Uterus (tissue), 4 donors: ENCODE measurements around the gene CHIC2. TPM values are rescaled to one million over a fixed set of nuclear protein-coding genes. Genes with fewer than 3 reads are reported as not detected.
"Not testable (repeated sequence)": the region's sequence is repeated elsewhere in the genome, so short reads cannot be mapped to it uniquely, and the experiment has no call there.

Experiments used
- DNase-seq, 2 donors: peaks; one replicate each; pipeline ENCODE4 v3.0.0-alpha.2; 2019 to 2020
- H3K27ac ChIP-seq, 2 donors: fragments of 200-600 bp; sonication (generic); 1 replicate in 1 of 2; 2 replicates in 1 of 2; pipeline ENCODE4 v1.5.1; 2016 to 2018
- H3K27me3 ChIP-seq, 2 donors: fragments of 200-600 bp; sonication (generic); one replicate each; pipeline ENCODE4 v1.5.1; 2018 to 2019; ENCODE audit warnings: control low read depth in 1 of 2
- H3K36me3 ChIP-seq, 2 donors: fragments of 200-600 bp; sonication (generic); one replicate each; pipeline ENCODE4 v1.5.1; 2019; ENCODE audit warnings: control low read depth in 1 of 2
- H3K4me1 ChIP-seq, 2 donors: fragments of 200-600 bp; sonication (generic); one replicate each; pipeline ENCODE4 v1.5.1; 2018 to 2019; ENCODE audit warnings: control low read depth in 1 of 2
- H3K4me3 ChIP-seq, 2 donors: fragments of 200-600 bp; sonication (generic); 1 replicate in 1 of 2; 2 replicates in 1 of 2; pipeline ENCODE4 v1.5.1; 2018 to 2019; ENCODE audit warnings: mild to moderate bottlenecking in 1 of 2
- H3K9me3 ChIP-seq, 2 donors: fragments of 200-600 bp; sonication (generic); one replicate each; pipeline ENCODE4 v1.5.1; 2019; ENCODE audit warnings: control low read depth in 1 of 2
- POLR2A ChIP-seq, 2 donors: fragments of 450-650 bp; IDR thresholded peaks; one replicate each; pipeline ENCODE4 v1.6.1; 2016; ENCODE audit warnings: antibody characterized with exemption in 2 of 2, mild to moderate bottlenecking in 1 of 2, moderate library complexity in 1 of 2
- intact Hi-C: fragments of 100-400 bp; cut with DNase I; formaldehyde crosslinking; loops from one replicate; pipeline ENCODE4 v1.15.1; 2023; ENCODE audit warnings: low total_unique reads
- total RNA-seq, 4 donors: library from RNA; depleted of rRNA in 3 of 4; stranded (reverse); fragments of >200 nt in 3 of 4; gene quantifications; one replicate each; pipeline versions ENCODE4 v1.1.0 to v1.2.4, GENCODE V29; 2014 to 2023
- TF ChIP-seq, protein P1 (sequence below), 4 experiments: fragments of 200-600 bp in 2 of 4; fragments of 450-650 bp in 2 of 4; sonication (generic) in 2 of 4; IDR thresholded peaks; one replicate each; pipeline ENCODE4 v1.5.1; 2016 to 2019; ENCODE audit warnings: antibody characterized with exemption in 4 of 4, mild to moderate bottlenecking in 2 of 4, moderate library complexity in 1 of 4
- donor health status: DM: yes; HTN: yes; CAD: no.

CHIC2 gene
- total RNA-seq, 4 donors from 2014 or later = 26.0 to 80.2 (median 52.8) TPM

DNA sequence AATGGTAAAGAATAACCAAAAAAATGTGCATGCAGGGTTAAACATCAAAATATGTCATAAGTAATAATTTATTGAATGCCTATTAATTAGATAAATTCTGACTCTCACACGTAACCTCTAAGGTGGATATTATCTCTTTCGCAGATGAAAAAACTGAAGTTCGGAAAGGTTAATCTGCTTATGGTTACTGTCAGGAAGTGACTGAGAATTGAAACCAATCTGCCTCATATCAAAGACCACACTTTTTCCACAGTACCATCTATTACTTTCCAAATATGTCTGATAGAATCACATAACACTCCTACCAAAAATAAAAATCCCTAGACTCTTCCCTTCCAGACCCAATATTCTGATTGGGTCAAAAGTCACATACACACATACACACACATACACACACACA is 6.2 kb downstream of the CHIC2 start:
- DNase-seq = no peak
- Histone ChIP-seq H3K9me3 (no peaks in the 10 kb centered on the region), H3K36me3 (no peaks in the 10 kb centered on the region), H3K4me1 (peaks cover 0 to 3% of the 10 kb centered on the region in 2 donors), H3K27me3 (no peaks in the 10 kb centered on the region), H3K27ac (no peak overlapping the region), H3K4me3 (no peak overlapping the region)
- TF ChIP-seq POLR2A (IDR thresholded peaks at IDR 0.05) = no peak
- TF ChIP-seq, protein P1, sequence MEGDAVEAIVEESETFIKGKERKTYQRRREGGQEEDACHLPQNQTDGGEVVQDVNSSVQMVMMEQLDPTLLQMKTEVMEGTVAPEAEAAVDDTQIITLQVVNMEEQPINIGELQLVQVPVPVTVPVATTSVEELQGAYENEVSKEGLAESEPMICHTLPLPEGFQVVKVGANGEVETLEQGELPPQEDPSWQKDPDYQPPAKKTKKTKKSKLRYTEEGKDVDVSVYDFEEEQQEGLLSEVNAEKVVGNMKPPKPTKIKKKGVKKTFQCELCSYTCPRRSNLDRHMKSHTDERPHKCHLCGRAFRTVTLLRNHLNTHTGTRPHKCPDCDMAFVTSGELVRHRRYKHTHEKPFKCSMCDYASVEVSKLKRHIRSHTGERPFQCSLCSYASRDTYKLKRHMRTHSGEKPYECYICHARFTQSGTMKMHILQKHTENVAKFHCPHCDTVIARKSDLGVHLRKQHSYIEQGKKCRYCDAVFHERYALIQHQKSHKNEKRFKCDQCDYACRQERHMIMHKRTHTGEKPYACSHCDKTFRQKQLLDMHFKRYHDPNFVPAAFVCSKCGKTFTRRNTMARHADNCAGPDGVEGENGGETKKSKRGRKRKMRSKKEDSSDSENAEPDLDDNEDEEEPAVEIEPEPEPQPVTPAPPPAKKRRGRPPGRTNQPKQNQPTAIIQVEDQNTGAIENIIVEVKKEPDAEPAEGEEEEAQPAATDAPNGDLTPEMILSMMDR (IDR thresholded peaks at IDR 0.05) = no peak
- intact Hi-C loops = no loop called here

DNA sequence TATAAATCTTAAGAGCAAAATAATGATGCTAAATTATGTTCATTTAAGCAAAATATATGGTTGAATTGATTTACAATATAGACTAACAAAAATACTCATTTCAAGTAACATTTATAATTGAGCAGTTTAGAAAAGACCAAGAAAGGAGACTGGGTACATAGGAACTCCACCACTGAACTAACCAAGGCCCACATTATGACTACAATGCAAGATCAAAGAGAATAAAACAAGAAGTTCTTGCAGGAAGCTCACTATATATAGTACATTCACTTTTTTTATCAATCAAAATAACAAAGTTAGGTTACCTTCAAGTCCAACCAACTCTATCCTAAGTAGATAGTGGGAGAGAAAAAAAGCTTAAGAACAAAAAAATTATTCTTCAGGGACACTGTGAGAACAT is 8.0 kb downstream of the CHIC2 start:
- intact Hi-C loops = no loop called here
- Histone ChIP-seq H3K36me3 (no peaks in the 10 kb centered on the region), H3K4me1 (peaks cover 0 to 1% of the 10 kb centered on the region in 2 donors)

DNA sequence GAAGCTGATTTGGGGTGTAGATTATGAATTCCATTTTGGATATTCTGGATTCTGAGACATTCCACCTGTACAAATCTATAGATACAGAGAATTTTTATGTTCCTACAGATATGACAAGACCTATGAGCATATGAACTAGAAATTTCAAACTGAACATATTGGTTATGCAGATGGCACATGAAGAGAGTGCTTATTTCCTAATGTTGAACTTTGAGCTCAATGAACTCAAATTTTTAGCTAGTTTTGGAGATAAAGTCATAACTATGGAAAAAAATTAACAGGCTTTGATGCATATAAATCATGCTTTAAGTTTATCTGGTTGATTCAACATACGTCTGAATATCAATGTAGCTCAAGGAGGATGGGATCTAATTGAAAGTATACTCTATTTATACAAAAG is 8.9 kb downstream of the CHIC2 start:
- intact Hi-C loops = no loop called here
- TF ChIP-seq POLR2A (IDR thresholded peaks at IDR 0.05) = no peak
- TF ChIP-seq, protein P1 (IDR thresholded peaks at IDR 0.05) = no peak
- no peak overlapping the region for H3K27ac ChIP-seq
- H3K9me3 ChIP-seq = no peaks in the 10 kb centered on the region
- DNase-seq = no peak
- no peaks in the 10 kb centered on the region for H3K27me3 ChIP-seq
- H3K4me3 ChIP-seq = no peak overlapping the region
- no peaks in the 10 kb centered on the region for H3K36me3 ChIP-seq
- H3K4me1 ChIP-seq = peaks cover 0 to 8% of the 10 kb centered on the region in 2 donors

More for the DNA sequence above, 8.0 kb downstream of the CHIC2 start:
- no peaks in the 10 kb centered on the region for H3K27me3 ChIP-seq
- TF ChIP-seq, protein P1 (IDR thresholded peaks at IDR 0.05) = no peak
- no peak for TF ChIP-seq POLR2A (IDR thresholded peaks at IDR 0.05)
- no peak for DNase-seq
- no peak overlapping the region for H3K4me3 ChIP-seq
- no peaks in the 10 kb centered on the region for H3K9me3 ChIP-seq
- no peak overlapping the region for H3K27ac ChIP-seq

DNA sequence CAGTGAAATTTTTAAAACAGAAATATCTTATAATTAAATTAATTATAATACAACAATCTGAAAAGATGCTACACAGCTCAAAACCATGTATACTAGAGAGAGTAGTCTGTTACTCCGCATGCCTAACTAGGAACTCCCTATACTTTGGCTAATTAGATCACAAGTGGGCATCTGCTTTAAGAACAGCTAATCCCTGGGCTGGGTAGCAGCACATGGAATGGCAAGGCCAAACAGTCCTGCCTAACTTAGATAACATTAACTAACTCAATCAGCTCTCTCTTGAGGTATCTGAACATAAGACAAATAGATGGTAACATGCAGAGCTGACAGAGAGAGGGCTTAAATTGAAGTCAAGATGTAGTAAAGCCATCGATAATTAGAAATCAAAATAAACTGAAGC is 9.9 kb downstream of the CHIC2 start:
- TF ChIP-seq POLR2A (IDR thresholded peaks at IDR 0.05) = no peak
- TF ChIP-seq, protein P1 (IDR thresholded peaks at IDR 0.05) = no peak
- Histone ChIP-seq H3K36me3 (no peaks in the 10 kb centered on the region), H3K4me3 (no peak overlapping the region), H3K4me1 (peaks cover 0 to 10% of the 10 kb centered on the region in 2 donors), H3K27me3 (no peaks in the 10 kb centered on the region), H3K9me3 (no peaks in the 10 kb centered on the region), H3K27ac (no peak overlapping the region)
- DNase-seq = no peak
- intact Hi-C loops = no loop called here

DNA sequence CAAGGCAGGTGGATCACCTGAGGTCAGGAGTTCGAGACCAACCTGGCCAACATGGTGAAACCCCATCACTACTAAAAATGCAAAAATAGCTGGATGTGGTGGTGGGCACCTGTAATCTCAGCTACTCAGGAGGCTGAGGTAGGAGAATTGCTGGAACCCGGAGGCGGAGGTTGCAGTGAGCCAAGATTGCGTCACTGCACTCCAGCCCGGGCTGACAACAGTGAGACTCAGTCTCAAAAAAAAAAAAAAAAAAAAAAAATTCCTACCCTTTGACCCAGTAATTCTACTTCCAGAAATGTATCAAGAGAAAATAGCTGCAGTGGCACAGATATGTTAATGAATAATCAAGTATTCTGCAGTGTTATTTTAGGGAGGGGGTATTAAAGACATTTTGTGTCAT is 11.1 kb downstream of the CHIC2 start:
- H3K27ac ChIP-seq, H3K9me3 ChIP-seq, H3K27me3 ChIP-seq, DNase-seq, intact Hi-C loops, H3K36me3 ChIP-seq, H3K4me3 ChIP-seq: not testable (repeated sequence)
- H3K4me1 ChIP-seq = peaks cover 0 to 10% of the 10 kb centered on the region in 2 donors
